ENCODE results near the gene BMPR2. TPM values are rescaled to one million over a fixed set of nuclear protein-coding genes. Genes with fewer than 3 reads are reported as not detected.

The BMPR2 gene
- total RNA-seq, result 45.6 TPM

DNA sequence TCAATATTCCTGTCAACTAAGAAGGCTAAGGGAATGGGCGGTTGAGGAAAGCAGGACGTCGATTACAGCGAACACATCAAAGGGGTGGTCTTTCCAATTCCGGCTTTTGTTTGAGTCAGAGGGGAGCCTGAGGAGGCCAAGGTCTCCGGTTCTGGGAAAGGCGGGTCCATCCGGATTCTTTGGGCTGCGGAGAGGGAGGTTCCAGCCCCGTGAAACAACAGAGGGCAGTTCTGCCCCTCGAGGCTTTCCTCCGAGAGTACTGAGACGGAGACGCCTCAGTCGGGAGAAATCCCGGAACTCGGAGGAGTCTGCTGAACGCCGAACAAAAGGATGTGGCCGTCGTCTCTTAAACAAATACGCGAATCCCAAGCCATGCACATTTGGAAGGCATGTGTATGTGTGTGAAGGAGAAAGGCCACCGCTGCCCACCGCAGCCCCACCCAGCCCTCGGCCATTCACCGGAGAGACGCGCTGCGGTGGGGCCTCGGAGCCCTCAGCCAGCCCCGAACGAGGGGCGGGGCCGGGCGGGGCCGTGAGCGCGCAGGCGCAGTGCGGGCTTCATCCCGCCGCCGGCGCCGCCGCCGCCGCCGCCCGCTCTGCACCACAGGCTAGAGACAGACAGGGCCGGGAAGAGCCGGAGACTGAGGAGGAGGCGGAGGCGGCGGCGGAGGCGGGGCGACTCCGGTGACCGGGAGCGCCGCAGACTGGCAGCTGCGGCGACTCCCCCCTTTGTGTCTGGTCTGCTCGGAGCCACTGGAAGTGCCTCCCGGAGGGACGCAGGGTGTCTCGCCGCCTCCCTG is at the start of gene BMPR2:
Gene BMPR2, plus strand, starts transcription at position 719 of the 800 bp plus-strand sequence. CDS start 1,148 bp downstream, outside the sequence.

Small RNA genes lying within 50 kb of the gene (small RNA-seq; reads per million reads assigned to genes)
- gene MTND4LP17 (ENCODE audit: low replicate concordance) (not detected), gene RN7SL753P (ENCODE audit: low replicate concordance) (not detected)

Other genes starting within 250 kb of the BMPR2 start
- gene SUMO1, start 137.7 kb upstream of the BMPR2 start, total RNA-seq, result 82.0 TPM
- 78.1 TPM for gene NOP58, start 110.6 kb upstream of the BMPR2 start, total RNA-seq

All from metanephros (tissue), 2 donors.